Ureter (tissue), 1 donor: ENCODE results near the gene ADGRL3. TPM values are rescaled to one million over a fixed set of nuclear protein-coding genes. Genes with fewer than 3 reads are reported as not detected.
"Not testable (repeated sequence)": the region's sequence is repeated elsewhere in the genome, so short reads cannot be mapped to it uniquely, and the experiment has no call there.

Experiments
- DNase-seq: peaks from one replicate; pipeline ENCODE4 v3.0.0-alpha.2; 2020; ENCODE audit warnings: low spot score
- total RNA-seq: library from RNA; stranded (reverse); gene quantifications from one replicate; pipeline ENCODE4 v1.2.4, GENCODE V29; 2023
- donor health status: DM: yes; HTN: yes; CAD: no.

The ADGRL3 gene
- total RNA-seq, 1 donor from 2014 or later, result 17.9 TPM

DNA sequence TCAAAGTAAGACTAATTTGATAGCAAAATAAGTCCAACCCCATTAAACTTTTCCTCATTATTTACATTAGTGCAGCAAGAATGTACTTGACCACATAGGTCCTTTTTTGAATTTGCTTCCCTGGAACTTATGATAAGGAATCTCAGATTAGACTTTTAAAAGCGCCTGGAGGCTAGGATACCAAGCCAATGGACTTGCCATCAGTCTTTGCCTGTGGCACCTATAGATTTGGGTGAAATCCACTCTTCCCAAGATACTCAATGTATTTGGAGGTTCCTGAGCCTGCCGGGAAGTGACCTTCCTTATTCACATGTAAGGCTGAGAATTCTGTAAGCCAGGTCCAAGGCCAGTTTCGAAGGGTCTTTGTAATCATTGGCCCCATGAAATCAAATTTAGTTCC is 553.6 kb downstream of the ADGRL3 start:
- no peak for DNase-seq

DNA sequence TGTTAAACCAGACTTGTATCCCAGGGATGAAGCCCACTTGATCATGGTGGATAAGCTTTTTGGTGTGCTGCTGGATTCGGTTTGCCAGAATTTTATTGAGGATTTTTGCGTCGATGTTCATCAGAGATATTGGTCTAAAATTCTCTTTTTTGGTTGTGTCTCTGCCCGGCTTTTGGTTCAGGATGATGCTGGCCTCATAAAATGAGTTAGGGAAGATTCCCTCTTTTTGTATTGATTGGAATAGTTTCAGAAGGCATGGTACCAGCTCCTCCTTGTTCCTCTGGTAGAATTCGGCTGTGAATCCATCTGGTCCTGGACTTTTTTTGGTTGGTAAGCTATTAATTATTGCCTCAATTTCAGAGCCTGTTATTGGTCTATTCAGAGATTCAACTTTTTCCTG is 556.8 kb downstream of the ADGRL3 start:
- not testable (repeated sequence) for DNase-seq

DNA sequence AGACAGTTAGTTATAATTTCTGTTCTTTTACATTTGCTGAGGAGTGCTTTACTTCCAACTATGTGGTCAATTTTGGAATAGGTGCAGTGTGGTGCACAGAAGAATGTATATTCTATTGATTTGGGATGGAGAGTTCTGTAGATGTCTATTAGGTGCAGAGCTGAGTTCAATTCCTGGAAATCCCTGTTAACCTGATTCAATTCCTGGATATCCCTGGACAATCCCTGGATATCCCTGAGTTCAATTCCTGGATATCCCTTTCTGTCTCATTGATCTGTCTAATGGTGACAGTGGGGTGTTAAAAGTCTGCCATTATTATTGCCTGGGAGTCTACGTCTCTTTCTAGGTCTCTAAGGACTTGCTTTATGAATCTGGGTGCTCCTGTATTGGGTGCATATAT is 557.9 kb downstream of the ADGRL3 start:
- DNase-seq, result not testable (repeated sequence)

DNA sequence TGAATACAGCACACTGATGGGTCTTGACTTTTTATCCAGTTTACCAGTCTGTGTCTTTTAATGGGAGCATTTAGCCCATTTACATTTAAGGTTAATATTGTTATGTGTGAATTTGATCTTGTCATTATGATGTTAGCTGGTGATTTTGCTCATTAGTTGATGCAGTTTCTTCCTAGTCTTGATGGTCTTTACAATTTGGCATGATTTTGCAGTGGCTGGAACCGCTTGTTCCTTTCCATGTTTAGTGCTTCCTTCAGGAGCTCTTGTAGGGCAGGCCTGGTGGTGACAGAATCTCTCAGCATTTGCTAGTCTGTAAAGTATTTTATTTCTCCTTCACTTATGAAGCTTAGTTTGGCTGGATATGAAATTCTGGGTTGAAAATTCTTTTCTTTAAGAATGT is 558.5 kb downstream of the ADGRL3 start:
- not testable (repeated sequence) for DNase-seq

DNA sequence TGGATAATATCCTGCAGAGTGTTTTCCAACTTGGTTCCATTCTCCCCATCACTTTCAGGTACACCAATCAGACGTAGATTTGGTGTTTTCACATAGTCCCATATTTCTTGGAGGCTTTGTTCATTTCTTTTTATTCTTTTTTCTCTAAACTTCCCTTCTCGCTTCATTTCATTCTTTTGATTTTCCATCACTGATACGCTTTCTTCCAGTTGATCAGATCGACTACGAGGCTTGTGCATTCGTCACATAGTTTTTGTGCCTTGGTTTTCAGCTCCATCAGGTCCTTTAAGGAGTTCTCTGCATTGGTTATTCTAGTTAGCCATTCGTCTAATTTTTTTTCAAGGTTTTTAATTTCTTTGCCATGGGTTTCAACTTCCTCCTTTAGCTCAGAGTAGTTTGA is 559.1 kb downstream of the ADGRL3 start:
- not testable (repeated sequence) for DNase-seq

DNA sequence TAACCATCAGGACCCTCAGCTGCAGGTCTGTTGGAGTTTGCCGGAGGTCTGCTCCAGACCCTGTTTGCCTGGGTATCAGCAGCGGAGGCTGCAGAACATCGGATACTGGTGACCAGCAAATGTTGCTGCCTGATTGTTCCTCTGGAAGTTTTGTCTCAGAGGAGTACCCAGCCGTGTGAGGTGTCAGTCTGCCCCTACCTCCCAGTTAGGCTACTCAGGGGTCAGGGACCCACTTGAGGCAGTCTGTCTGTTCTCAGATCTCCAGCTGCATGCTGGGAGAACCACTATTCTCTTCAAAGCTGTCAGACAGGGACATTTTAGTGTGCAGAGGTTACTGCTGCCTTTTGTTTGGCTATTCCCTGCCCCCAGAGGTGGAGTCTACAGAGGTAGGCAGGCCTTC is 559.8 kb downstream of the ADGRL3 start:
- not testable (repeated sequence) for DNase-seq

DNA sequence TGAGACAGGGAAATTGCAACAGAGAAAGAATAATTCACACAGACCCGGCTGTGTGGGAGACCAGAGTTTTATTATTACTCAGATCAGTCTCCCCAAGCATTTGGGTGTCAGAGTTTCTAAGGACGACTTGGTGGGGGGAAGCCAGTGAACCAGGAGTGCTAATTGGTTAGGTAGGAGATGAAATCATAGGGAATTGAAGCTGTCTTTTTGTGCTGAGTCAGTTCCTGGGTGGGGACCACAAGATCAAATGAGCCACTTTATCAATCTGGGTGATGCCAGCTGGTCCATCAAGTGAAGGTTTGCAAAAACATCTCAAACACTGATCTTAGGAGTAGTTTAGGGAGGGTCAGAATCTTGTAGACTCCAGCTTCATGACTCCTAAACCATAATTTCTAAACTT is 560.7 kb downstream of the ADGRL3 start:
- no peak for DNase-seq

DNA sequence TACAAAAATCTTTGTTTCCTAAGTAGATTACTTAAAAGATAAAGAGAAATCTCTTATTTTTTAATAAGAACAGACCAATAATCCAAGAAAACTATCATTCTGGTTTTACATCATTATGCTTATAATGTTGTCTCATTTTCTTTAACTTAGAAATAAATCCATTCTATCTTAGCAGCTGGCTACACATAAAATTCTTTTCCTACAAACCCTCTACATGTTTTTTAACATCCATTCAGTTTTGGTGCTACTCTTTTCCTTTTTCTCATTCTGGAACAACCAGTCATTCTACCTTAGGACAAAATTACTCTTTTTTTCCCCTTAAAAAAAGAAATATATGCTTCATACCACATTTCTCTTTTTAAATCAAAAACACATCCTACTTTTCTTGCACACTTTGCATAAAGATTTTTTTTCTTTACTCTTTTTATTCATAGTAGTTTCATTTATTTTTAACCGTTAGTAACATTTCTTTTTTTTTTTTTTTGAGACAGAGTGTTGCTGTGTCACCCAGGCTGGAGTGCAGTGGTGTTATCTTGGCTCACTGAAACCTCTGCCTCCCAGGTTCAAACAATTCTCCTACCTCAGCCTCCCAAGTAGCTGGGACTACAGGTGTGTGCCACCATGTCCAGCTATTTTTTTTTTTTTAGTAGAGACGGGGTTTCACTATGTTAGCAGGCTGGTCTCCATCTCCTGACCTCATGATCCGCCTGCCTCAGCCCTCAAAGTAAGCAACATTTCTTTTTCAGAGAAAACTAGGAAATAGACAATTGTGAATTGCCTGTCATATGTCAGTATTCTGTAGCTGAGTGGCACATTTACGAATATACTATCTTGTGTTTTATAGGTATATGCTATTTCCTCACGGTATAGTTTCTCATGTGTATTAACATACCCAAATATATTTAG is 562.8 kb downstream of the ADGRL3 start:
- DNase-seq, result no peak

DNA sequence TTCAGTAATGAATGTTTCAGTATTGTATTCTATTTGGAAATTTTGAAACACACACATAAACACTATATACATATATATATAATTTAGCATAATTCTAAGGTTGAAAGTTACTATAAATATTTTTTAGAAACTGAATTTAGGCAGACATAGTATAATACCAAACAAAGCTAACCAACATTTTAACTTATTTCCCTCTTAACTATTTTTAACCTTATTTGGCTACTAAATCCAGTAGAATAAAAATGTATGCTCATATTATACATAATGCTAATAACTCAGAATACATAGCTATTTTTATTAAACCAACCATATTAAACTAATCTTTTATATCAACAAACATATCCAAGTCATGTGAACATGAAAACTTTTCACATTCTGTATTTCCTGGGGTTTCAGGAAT is 563.6 kb downstream of the ADGRL3 start:
- no peak for DNase-seq

DNA sequence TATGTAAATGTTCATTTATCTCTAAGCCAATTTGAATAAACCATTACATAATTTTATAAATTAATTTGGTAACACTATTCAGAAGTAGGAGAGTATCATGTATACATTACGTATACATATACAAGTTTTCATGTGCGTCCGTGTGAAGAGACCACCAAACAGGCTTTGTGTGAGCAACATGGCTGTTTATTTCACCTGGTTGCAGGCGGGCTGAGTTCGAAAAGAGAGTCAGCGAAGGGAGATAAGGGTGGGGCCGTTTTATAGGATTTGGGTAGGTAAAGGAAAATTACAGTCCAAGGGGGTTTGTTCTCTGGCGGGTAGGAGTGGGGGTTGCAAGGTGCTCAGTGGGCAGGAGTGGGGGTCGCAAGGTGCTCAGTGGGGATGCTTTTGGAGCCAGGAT is 564.0 kb downstream of the ADGRL3 start:
- not testable (repeated sequence) for DNase-seq

DNA sequence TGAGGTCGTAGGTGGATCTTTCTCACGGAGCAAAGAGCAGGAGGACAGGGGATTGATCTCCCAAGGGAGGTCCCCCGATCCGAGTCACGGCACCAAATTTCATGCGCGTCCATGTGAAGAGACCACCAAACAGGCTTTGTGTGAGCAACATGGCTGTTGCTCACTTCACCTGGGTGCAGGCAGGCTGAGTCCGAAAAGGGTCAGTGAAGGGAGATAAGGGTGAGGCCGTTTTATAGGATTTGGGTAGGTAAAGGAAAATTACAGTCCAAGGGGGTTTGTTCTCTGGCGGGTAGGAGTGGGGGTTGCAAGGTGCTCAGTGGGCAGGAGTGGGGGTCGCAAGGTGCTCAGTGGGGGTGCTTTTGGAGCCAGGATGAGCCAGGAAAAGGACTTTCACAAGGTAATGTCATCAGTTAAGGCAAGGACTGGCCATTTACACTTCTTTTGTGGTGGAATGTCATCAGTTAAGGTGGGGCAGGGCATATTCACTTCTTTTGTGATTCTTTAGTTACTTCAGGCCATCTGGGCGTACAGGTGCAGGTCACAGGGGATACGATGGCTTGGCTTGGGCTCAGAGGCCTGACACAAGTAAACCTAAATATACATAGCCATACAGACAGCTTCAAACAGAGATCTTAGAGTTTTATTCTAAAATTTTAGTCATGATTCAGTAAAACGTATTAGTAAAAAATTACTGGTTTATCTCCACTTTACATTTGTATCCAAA is 569.5 kb downstream of the ADGRL3 start:
- DNase-seq, result not testable (repeated sequence)

DNA sequence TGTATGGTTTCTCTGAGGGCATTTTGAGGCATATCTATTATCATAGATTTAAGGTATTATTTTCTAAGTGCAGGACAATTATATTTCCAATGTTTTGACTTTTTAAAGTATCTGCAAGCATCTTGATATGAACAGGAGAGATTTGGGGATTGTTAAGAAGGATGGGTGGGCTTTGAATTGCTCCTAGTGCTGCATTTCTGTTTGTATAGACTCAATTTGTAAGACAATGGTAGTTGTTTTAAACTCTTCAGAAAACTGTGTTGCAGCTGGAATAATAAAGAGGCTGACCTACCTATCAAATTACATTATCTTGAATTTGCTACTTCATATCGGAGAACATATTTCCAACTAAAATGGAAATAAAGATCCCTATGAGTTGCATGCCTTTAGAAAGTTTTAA is 570.3 kb downstream of the ADGRL3 start:
- no peak for DNase-seq

DNA sequence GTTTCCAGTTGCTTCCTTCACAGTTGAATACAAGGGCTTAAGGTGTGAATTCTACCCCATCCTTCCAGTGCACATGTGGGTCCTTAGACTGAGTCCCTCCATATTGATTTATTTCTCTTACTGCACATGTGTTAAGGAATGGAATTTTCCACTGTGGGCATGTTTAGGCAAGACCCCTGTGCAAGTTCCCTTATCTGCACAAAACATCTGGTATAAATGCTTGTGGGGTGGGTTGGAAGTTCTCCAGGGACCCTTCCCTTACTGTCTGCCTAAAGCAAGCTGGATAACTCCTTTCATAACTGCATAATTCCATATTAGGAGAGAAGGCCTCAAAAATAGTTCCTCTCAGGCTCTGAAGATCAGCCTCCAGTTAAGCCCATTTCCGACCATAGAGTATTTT is 570.9 kb downstream of the ADGRL3 start:
- DNase-seq, result no peak

DNA sequence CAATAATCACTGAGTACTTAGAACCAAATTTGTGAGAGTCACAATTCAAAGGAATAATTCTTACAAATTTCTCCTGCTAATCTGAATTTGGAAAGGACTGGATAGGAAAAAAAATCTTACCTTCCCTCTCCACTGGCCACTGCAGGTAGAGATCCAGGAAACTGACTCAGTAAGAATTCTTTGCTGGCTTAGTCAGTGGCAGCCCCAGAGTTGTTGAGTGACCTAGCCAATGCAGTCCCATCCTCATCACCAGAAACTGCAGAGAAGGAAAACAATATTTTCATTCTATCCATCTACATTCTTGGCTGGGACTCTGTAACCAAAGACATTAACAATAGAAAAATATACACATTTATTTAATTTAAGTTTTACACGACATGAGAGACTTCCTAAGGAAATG is 572.0 kb downstream of the ADGRL3 start:
- no peak for DNase-seq

DNA sequence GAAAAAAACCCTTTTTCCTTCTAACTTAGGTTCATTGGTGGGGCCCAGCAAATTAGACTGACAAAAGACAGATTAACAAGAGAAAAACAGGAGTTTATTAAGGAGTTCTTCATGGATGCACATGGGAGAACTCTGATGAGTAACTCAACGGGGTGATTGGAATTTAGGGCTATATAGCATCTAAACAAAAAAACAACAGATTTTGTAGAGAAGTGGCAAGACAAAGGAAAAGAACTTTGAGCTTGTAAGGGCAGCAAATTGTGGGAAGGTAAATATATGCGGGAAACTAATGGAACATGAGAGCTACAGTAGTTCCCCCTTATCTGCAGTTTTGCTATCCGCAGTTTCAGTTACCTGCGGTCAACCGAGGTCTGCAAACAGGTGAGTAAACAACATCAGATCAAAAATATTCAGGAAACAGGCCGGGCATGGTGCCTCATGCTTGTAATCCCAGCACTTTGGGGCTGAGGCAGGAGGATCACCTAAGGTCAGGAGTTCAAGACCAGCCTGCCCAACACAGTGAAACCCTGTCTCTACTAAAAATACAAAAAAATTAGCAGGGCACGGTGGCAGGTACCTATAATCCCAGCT is 573.6 kb downstream of the ADGRL3 start:
- no peak for DNase-seq

DNA sequence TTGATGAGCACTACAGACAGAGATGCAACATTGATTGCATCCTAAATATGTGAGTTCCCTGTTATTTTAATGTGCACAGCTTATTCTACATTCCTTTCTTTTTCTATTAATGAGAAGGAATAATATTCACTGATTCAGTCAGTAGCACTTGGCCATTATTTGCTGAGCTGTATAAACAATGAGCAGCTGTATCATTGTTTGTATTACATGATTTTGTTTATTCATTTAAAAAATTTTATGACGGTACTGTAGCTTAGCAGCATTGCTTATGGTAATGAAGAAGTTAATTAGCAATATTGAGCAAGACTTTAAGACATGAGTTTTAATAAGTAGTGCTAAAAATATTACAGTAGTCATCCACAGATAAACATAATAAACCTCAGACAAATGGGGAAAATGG is 582.0 kb downstream of the ADGRL3 start:
- no peak for DNase-seq

DNA sequence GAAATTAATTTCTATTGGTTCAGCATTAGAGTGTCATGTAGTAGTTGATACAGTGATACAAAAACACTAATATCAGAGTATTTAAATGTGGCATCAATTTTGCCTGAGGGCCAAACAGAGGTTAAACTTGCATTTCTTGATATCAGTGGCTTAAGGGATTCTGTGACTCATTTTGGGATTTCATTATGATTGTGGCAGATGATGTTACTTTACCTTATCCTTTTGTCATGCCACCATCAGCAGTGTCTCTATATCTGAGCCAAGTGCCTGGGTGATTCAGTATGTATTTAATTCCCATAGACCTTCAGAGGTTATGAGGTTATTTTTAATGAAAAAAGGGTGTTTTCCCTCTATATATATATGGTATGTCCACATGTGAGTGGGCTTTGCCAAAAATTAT is 582.9 kb downstream of the ADGRL3 start:
- DNase-seq, result no peak

DNA sequence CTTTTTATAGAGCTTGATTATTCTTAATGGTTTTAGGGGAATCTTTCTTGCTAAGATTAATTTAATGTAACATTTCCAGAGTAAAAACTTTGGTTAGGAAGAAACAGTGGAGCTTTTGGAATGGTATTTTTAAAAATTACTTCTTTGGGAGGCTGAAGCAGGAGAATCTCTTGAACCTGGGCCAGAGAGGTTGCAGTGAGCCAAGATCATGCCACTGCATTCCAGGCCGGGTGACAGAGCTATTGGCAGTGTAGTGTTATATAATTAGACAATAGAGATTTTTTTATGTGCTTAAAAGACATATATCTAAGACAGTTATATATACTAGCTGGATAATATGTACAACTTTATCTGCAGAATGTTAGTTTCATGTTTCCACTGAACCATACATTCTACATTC is 585.6 kb downstream of the ADGRL3 start:
- DNase-seq, result no peak

DNA sequence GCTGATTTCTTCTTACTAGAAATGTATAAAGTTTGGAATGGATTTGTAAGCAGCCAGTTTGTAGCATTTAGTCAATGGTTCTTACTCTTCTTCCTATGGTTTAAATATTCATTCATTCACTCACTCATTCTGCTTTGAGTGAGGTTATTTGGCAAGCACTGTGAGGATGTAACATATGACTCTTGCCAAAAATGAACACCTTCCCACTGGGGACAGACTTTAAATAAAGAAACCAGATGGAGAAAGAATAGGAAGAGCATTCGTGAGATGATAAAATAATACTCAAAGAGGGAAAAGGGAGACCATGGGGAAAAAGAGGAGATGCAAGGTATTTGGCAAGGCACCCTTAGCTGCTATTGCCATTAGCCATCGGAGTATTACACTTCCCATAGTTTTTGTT is 586.1 kb downstream of the ADGRL3 start:
- no peak for DNase-seq

DNA sequence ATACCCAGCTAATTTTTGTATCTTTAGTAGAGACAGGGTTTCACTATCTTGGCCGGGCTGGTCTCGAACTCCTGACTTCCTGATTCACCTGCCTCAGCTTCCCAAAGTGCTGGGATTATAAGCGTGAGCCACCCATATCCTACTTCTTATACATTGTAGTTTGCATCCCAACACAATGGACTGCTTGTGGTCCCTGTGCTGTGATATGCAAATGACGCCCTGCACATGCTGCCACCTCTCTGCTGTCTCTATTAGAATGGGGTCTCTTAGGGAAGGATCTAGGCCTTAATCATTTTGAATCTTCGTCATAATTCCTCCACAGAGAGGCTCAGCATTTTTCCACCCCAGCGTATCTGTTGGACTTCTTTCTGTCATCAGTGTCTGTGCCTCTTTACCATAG is 595.9 kb downstream of the ADGRL3 start:
- DNase-seq, result no peak

DNA sequence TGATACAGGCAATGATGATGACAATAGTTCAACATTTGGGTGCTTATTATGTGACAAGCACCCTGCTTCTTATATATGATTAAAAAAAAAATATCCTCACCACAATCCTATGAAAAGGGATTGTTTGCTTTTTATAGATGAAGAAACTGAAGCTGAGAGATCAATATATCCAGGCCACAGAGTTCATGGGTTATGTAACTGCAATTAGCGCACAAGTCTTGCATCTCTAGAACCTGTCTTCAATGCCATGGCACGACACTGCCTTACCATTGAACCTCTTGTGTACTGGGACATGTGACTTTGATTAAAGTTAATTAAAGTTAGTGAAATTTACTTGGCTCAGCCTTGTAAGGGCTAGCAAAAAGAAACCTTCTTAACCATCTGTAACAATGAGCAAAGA is 599.7 kb downstream of the ADGRL3 start:
- DNase-seq, result no peak

DNA sequence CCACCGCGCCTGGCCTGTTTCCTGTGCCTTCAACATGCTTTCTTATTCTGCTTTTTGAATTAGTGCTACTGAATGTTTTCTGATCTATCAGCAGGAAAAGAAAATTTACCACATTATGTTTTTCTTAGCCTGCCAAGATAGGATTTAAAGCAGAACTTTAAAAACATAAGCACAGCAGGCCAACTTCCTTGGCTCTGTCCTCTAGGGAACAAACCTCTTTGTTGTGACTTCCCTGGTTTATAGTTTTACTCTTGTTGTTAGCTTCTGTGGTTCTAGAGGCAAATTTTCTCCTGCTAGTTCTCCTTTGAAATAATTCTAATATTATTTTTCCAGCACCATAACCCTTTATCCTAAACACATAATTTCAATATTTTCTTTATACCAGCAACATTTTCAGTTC is 605.1 kb downstream of the ADGRL3 start:
- no peak for DNase-seq

DNA sequence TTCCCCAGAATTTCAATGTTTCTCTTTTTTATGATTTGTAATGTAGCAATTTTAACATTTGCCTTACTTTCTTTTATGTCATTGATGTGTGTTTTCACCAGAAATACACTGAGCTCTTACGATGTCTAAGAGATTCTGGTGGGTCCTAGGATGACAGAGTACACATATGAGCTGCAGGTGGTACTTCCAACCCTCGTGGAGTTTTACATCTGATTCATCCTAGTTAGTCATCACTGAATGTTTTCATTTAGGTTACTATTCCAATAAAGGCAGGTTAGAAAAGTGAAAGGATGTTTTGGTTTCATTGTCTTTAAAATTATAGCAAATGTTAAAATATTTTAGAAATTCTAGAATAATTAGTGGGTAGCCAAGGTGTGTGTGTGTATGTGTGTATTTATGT is 605.9 kb downstream of the ADGRL3 start:
- DNase-seq, result no peak
